SKM-1 (cell line): ENCODE results near the gene SP2.
"Not testable (repeated sequence)": the region's sequence is repeated elsewhere in the genome, so short reads cannot be mapped to it uniquely, and the experiment has no call there.

ENCODE experiments used
- DNase-seq: peaks from one replicate; lab custom pipeline; 2025; ENCODE audit not compliant: unreplicated experiment; lab: John Stamatoyannopoulos, UW

The SP2 gene

DNA sequence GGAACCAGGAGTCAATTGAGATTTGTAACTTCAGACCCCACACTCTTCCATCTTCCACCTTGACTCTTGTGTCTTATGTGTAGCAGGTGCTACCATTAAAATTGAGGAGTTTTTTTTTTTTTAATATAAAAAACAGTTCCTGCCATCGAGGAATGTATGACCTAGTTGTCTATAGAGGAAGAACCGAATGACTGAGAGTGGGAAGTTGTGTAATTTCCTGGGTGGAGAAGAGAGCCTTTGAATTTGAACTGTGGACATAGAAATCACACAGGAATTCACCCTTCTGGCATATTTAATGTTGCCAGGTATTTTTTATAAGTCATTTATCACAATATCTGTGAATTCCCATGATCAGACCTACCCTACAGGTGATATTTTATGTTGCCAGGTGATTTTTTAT is 22.0 kb downstream of the SP2 start:
- DNase-seq: peak; percentile 6

GRCh38 chr17:47918991-47919390 is 23.0 kb downstream of the SP2 start:
- DNase-seq: no peak

- not testable (repeated sequence) for DNase-seq
Observed at GRCh38 chr17:47919889-47920288, 23.9 kb downstream of the SP2 start.

GRCh38 chr17:47924785-47925677 is 29.0 kb downstream of the SP2 start:
- DNase-seq: no peak

GRCh38 chr17:47925678-47925988 is 29.6 kb downstream of the SP2 start:
- DNase-seq: no peak

DNA sequence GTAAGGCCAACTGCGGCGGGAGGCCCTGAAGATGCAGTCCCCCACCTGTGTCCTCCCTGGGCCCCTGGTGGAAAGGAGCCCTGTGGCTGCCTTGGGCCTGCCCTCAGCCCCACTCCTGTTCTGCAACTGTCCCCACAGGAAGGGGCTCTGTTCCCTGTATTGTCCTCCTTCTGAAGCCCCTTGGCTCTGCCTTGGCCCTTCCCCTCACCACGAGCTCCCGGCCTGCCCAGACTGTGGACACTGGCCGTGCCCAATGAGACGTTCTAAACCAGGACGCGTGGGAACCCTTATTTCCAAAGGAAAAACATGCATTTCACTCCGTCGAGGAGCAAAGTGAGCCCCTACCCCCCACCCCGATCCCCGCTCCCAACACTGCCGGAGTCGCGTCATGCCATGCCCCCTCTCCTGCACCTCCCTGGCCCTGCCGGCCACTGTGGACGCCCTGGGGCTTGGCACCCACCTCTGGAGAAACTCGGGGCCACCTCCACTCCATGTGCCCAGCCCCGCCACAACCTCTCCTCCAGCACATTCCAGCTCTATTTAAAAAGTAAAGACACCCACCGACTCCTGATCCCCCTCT is 31.9 kb downstream of the SP2 start:
- no peak for DNase-seq

DNA sequence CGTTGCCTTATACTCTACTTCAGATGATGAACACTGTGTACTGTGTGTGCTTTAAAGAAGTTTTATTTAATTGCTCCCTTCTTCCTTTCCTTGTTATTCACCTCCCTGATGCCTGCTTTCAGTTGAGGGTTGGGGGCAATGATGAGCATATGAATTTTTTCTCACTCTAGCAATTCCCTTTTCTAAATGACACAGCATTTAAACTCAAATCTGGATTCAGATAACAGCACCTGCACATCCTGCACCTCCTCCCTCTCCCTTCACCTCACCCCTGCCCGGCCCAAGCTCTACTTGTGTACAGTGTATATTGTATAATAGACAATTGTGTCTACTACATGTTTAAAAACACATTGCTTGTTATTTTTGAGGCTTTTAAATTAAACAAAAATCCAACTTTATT is 32.4 kb downstream of the SP2 start:
- no peak for DNase-seq

DNA sequence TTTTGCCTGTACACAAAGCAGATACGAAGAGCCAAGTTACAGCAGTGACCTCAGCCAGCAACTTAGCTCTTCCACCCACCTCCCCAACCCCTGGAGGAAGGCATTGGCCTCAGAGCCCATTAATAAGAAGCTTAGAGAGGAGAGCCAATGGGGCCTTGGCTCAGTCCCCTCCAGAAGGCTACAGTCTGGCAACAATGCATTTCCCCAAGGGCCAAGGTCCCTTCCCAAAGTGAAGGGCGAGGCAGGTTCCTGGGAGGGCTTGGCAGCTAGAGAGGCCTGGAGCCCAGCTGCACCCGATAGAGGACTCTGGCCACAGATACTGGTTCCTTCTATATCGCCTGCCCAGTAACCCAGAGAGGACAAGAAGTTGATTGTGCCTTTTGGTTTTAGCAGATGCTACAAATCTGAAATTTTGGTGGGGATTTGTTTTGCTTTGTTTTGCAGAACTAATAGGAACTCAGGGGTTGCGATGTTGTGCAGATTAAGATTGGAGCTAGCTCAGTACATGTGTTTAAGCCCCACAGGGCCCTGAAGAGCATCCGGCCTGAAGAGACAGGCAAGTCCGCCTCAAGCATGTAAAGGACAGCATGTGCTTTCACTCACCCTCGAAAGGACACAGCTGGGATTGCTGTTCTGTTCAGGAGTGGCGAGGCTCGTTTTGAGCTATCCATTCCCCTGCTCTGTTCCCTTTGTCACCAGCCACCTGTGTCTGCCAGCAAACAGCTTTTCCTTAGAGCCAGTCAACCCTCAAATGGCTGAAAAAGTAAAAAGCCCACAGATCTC is 33.4 kb downstream of the SP2 start:
- DNase-seq: no peak

DNA sequence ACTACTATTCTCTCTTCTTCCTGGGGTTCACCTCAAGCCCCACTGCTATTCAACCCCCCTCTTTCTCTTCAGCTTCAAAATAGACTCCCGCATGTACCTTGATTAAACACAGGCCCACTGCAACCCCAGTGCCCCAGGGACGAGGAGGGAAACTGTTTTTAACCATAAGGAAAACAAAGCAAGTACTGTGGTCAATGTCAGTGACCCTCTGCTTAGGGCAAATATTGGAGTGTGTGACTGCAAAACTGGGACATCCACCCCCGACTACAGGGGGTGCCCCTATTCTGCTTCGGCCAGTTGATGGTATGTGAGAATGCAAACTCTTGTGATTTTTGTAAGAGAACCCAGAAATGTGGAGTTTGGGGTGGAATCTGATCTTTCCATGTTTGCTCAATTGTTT is 35.8 kb downstream of the SP2 start:
- DNase-seq: no peak

- DNase-seq: no peak
Observed at GRCh38 chr17:47934856-47935255, 38.8 kb downstream of the SP2 start.

- not testable (repeated sequence) for DNase-seq
Observed at GRCh38 chr17:47935468-47935867, 39.4 kb downstream of the SP2 start.

DNA sequence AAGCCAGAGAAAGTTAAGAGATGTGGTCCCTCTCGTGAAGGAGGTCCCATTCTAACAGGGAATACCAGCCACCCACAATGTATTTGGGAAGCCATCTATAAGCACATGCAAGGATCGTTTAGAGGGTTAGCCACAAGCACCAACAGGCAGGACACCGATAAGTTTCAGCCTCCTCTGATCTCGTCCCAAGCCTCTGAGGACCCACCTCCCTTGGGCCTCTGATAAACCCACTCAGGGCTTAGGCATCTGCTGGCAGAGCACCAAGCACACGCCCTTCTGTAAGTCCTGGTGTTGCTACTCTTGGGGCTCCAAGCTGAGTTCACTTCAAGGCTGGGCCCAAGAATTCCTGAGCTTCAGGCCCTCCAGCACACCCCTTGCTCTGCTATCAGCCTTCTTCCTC is 39.9 kb downstream of the SP2 start:
- DNase-seq: no peak

DNA sequence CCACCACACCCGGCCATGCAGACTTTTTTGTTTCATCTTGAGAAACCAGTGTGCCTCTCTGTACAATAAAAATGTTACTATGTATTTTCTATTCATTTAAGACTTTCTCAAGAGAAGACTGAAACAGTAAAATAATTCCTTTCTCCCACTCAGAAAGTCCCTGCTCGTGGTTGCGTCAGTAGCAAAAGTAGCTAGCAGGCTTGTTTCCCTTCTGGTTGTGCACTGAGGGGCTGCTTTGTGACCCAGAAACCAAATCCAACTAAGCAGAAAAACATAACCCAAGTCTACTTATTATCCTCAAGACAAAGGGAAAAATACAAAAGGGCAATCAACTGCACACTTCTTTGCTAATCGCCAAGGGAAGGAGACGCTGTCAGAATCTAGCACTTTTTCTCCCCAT is 41.9 kb downstream of the SP2 start:
- no peak for DNase-seq

DNA sequence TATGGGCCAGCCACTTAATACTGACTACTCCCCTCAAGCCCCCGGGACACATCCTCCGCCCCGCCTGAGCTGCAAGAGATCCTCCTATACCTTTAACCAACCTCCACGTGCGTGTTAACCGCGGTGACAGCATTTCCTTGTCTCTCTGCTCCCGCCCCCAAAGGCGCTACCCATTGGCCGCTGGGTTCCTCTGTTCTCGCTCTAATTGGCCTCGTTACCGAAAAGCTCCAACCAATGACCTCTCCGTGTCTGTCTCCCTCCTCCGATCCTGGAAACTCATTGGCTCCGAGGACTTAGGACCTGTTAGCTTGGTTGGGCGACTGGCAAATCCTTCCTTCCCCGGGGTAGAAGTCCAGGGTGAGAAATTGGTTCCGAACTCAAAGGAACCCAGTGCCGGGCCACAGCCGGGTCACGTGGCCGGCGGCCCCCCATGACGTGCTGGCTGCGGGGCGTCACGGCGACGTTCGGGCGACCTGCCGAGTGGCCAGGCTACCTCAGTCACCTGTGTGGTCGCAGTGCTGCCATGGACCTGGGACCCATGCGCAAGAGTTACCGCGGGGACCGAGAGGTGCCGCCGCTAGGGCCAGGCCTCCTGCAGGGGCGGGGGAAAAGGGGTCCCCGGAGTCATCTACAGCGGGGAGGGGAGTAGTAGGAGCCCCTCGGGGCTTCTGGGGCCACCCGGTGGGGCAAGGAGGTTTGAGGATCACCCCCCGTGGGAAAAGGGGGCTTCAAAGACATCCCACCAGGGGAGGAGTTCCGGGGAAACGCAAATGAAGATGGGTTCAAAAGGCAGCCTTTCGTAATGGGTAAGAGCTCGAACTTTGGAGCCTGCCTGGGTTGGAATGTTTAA is 45.4 kb downstream of the SP2 start, which contains the start of gene PNPO:
Gene PNPO, plus strand, starts transcription at position 326 of the 850 bp plus-strand sequence. Its CDS starts 105 bp downstream, at position 431.
- peak; percentile 99 for DNase-seq

GRCh38 chr17:47942096-47942510 is 46.1 kb downstream of the SP2 start:
- DNase-seq: no peak

GRCh38 chr17:47942568-47942967 is 46.5 kb downstream of the SP2 start:
- no peak for DNase-seq

- DNase-seq: no peak
Observed at GRCh38 chr17:47945080-47945479, 49.0 kb downstream of the SP2 start.

DNA sequence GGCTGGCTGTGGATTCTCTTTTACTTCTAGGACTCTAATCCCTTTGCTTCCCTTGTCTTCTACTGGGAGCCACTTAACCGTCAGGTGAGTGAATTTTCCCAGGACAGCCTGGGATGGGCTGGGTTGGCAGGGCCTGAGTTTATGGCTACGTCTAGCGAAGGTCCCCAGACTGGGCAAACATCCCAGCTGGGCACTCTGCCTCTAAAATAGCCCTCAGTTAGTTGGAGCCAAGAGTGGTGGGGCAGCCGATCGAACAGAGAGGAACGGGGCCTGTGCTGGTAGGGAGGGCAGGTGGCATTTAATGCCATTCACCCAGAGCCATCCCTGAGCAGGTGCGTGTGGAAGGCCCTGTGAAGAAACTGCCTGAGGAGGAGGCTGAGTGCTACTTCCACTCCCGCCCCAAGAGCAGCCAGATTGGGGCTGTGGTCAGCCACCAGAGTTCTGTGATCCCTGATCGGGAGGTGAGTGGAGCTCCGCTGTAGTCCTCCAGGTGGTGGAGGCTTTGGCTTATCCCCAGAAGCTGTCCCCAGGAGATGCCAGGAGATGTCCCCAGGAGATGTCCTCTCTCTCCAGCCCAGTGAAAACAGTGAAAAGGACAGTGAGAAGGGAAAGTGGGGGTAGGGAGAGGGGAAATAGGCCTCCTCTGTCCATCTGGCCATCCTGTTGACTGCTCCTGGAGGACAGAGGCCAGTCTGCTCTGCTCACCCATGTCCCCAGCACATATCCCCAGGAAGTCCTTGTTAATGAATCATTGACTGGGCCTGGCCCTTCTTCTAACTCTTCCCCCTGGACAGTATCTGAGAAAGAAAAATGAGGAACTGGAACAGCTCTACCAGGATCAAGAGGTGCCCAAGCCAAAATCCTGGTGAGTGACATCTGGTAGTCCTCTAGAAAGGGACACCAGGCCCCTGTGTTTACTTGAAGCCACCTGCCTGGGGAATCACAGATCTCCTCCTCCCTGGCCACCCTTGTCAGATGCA is 49.8 kb downstream of the SP2 start:
- no peak for DNase-seq

- no peak for DNase-seq
Observed at GRCh38 chr17:47946516-47946915, 50.5 kb downstream of the SP2 start.

DNA sequence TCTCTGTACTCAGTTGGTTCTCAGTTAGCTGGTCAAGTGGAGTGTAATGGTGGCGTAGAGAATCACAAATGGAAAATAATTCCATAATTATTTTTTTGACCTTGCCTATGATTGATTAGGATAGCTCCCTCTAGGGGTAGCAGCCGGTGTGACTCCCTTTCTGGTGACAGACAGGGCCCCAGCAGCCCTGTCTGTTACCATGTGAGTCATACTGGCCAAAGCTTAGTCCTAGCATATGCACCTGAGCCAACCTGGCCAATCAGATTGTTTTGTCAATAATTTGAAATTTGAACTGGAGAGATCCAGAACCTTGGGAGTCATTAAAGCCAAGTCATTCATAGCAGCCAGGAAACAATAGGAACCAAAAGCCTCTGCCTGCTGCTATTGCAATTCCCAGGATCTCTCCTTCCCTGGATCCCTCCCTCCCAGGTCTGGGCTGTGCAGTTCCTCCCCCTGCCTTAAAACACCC is 50.9 kb downstream of the SP2 start:
- peak; percentile 37 for DNase-seq
